H9 (cell line): ENCODE data around the gene ABHD5. TPM values are rescaled to one million over a fixed set of nuclear protein-coding genes. Genes with fewer than 3 reads are reported as not detected.
A peak's percentile ranks its signal among the peaks of the same experiment; 100 is the strongest.

Experiments
- DNase-seq: peaks from one replicate; pipeline ENCODE4 v3.0.0-alpha.2; 2017
- H2AFZ ChIP-seq: one replicate; pipeline ENCODE4 v1.6.1; 2013; ENCODE audit warnings: mild to moderate bottlenecking, low read length, control low read depth, moderate library complexity
- H2AK5ac ChIP-seq: 2 replicates; pipeline ENCODE4 v1.6.1; 2013; ENCODE audit warnings: low read length, control low read depth, mixed read lengths; ENCODE audit not compliant: insufficient read length
- H2BK120ac ChIP-seq: one replicate; pipeline ENCODE4 v1.6.1; 2013; ENCODE audit warnings: low read depth, mild to moderate bottlenecking, low read length, control low read depth, inconsistent platforms; ENCODE audit not compliant: poor library complexity, severe bottlenecking
- H2BK12ac ChIP-seq: 2 replicates; pipeline ENCODE4 v1.6.1; 2013; ENCODE audit warnings: low read length, control low read depth, mixed read lengths, low read depth; ENCODE audit not compliant: insufficient read length
- H2BK15ac ChIP-seq: 2 replicates; pipeline ENCODE4 v1.6.1; 2013; ENCODE audit warnings: low read depth, low read length, control low read depth
- H2BK20ac ChIP-seq: one replicate; pipeline ENCODE4 v1.6.1; 2013; ENCODE audit warnings: low read depth, mild to moderate bottlenecking, low read length, control low read depth, inconsistent platforms; ENCODE audit not compliant: poor library complexity, severe bottlenecking
- H2BK5ac ChIP-seq: 2 replicates; pipeline ENCODE4 v1.6.1; 2013; ENCODE audit warnings: low read length, control low read depth, mixed read lengths; ENCODE audit not compliant: insufficient read length
- H3K14ac ChIP-seq: 2 replicates; pipeline ENCODE4 v1.6.1; 2013; ENCODE audit warnings: low read length, control low read depth; ENCODE audit not compliant: insufficient read depth
- H3K18ac ChIP-seq: 2 replicates; pipeline ENCODE4 v1.6.1; 2013; ENCODE audit warnings: low read depth, mild to moderate bottlenecking, mixed read lengths, low read length, control low read depth; ENCODE audit not compliant: insufficient read length
- H3K23ac ChIP-seq: 2 replicates; pipeline ENCODE4 v1.6.1; 2013; ENCODE audit warnings: low read length, control low read depth, mixed read lengths, low read depth; ENCODE audit not compliant: insufficient read length
- H3K23me2 ChIP-seq: 2 replicates; pipeline ENCODE4 v1.6.1; 2013; ENCODE audit warnings: low read depth, mild to moderate bottlenecking, mixed read lengths, low read length, control low read depth; ENCODE audit not compliant: insufficient read length, poor library complexity, severe bottlenecking
- H3K27ac ChIP-seq: 2 replicates; pipeline ENCODE4 v1.5.1; 2013; ENCODE audit warnings: low read length, control low read depth, mixed read lengths, low read depth; ENCODE audit not compliant: insufficient read length
- H3K27me3 ChIP-seq: 2 replicates; pipeline ENCODE4 v1.6.1; 2013; ENCODE audit warnings: low read length, control low read depth, inconsistent platforms; ENCODE audit not compliant: insufficient read depth
- H3K4ac ChIP-seq: 2 replicates; pipeline ENCODE4 v1.6.1; 2013; ENCODE audit warnings: low read depth, mild to moderate bottlenecking, control low read depth, inconsistent platforms, low read length, moderate library complexity
- H3K4me1 ChIP-seq: 2 replicates; pipeline ENCODE4 v1.6.1; 2013; ENCODE audit warnings: low read length, control low read depth, inconsistent platforms; ENCODE audit not compliant: insufficient read depth
- H3K4me2 ChIP-seq: 2 replicates; pipeline ENCODE4 v1.6.1; 2013; ENCODE audit warnings: low read length, control low read depth, mixed read lengths; ENCODE audit not compliant: insufficient read length, insufficient read depth
- H3K56ac ChIP-seq: 2 replicates; pipeline ENCODE4 v1.6.1; 2013; ENCODE audit warnings: low read depth, mild to moderate bottlenecking, mixed read lengths, low read length, control low read depth; ENCODE audit not compliant: insufficient read length
- H3K79me1 ChIP-seq: 2 replicates; pipeline ENCODE4 v1.6.1; 2013; ENCODE audit warnings: low read depth, mild to moderate bottlenecking, moderate library complexity, low read length, control low read depth, inconsistent platforms; ENCODE audit not compliant: insufficient read depth, poor library complexity, severe bottlenecking
- H3K79me2 ChIP-seq: 2 replicates; pipeline ENCODE4 v1.6.1; 2013; ENCODE audit warnings: low read length, control low read depth, inconsistent platforms; ENCODE audit not compliant: insufficient read depth
- H3K9ac ChIP-seq: 2 replicates; pipeline ENCODE4 v1.6.1; 2013; ENCODE audit warnings: low read length, control low read depth, mixed read lengths; ENCODE audit not compliant: insufficient read length; ENCODE audit errors: extremely low read depth
- H3K9me3 ChIP-seq: one replicate; pipeline ENCODE4 v1.6.1; 2013; ENCODE audit warnings: low read depth, low read length, inconsistent platforms; ENCODE audit not compliant: control insufficient read depth
- H3T11ph ChIP-seq: one replicate; pipeline ENCODE4 v1.6.1; 2013; ENCODE audit warnings: mild to moderate bottlenecking, low read length, control low read depth, inconsistent platforms
- H4K20me1 ChIP-seq: one replicate; pipeline ENCODE4 v1.6.1; 2013; ENCODE audit not compliant: control insufficient read depth, insufficient read length, insufficient read depth
- H4K5ac ChIP-seq: 2 replicates; pipeline ENCODE4 v1.6.1; 2013; ENCODE audit warnings: low read depth, mild to moderate bottlenecking, mixed read lengths, low read length, control low read depth; ENCODE audit not compliant: insufficient read length
- H4K8ac ChIP-seq: replicated peaks from 2 replicates; pipeline ENCODE4 v1.6.1; 2013; ENCODE audit warnings: low read length, control low read depth, mixed read lengths, low read depth; ENCODE audit not compliant: insufficient read length
- H4K91ac ChIP-seq: 2 replicates; pipeline ENCODE4 v1.6.1; 2013; ENCODE audit warnings: low read depth, mild to moderate bottlenecking, moderate library complexity, mixed read lengths, low read length, control low read depth; ENCODE audit not compliant: insufficient read length
- H3K27ac Mint-ChIP-seq, 3 experiments: 2 replicates in 2 of 3; 3 replicates in 1 of 3; pipeline ENCODE4 v1.8.0; 2020 to 2021; ENCODE audit warnings: mixed read lengths in 3 of 3, mild to moderate bottlenecking in 1 of 3, moderate library complexity in 1 of 3
- H3K27me3 Mint-ChIP-seq: 2 replicates; pipeline ENCODE4 v1.8.0; 2021; ENCODE audit warnings: low read depth, mild to moderate bottlenecking, moderate library complexity, mixed read lengths
- H3K36me3 Mint-ChIP-seq, 3 experiments: 2 replicates in 2 of 3; 3 replicates in 1 of 3; pipeline ENCODE4 v1.8.0; 2020 to 2021; ENCODE audit warnings: low read depth in 3 of 3, mixed read lengths in 3 of 3; ENCODE audit not compliant: insufficient read depth in 1 of 3
- H3K4me1 Mint-ChIP-seq, 2 experiments: 2 replicates each; pipeline ENCODE4 v1.8.0; 2020; ENCODE audit warnings: mixed read lengths in 2 of 2
- H3K4me3 Mint-ChIP-seq, 2 experiments: 2 replicates in 1 of 2; 3 replicates in 1 of 2; pipeline ENCODE4 v1.8.0; 2020 to 2021; ENCODE audit warnings: mild to moderate bottlenecking in 2 of 2, mixed read lengths in 2 of 2, moderate library complexity in 1 of 2
- H3K9me3 Mint-ChIP-seq, 2 experiments: 2 replicates in 1 of 2; 3 replicates in 1 of 2; pipeline ENCODE4 v1.8.0; 2020; ENCODE audit warnings: mild to moderate bottlenecking in 2 of 2, mixed read lengths in 2 of 2, moderate library complexity in 1 of 2
- WGBS: extraction: QIAGEN DNeasy Blood & Tissue Kit; methylation state at CpG from one replicate; pipeline ENCODE4 v1.1.7; 2013; ENCODE audit warnings: missing lambda C conversion rate, low lambda C conversion rate, mixed read lengths; ENCODE audit not compliant: insufficient read length; ENCODE audit errors: extremely low coverage; 5-methylcytosine and 5-hydroxymethylcytosine counted together
- total RNA-seq: library from RNA; stranded (reverse); gene quantifications from 2 replicates; pipeline ENCODE4 v1.2.1, GENCODE V29; 2021
- TF ChIP-seq, protein P1 (sequence below): fragments of 200-600 bp; sonication (generic); conservative IDR thresholded peaks from 3 replicates; pipeline ENCODE4 v1.8.0; 2021; ENCODE audit warnings: antibody characterized with exemption, mild to moderate bottlenecking

The ABHD5 gene
- total RNA-seq, 1 experiment from 2014 or later = 13.1 TPM

DNA sequence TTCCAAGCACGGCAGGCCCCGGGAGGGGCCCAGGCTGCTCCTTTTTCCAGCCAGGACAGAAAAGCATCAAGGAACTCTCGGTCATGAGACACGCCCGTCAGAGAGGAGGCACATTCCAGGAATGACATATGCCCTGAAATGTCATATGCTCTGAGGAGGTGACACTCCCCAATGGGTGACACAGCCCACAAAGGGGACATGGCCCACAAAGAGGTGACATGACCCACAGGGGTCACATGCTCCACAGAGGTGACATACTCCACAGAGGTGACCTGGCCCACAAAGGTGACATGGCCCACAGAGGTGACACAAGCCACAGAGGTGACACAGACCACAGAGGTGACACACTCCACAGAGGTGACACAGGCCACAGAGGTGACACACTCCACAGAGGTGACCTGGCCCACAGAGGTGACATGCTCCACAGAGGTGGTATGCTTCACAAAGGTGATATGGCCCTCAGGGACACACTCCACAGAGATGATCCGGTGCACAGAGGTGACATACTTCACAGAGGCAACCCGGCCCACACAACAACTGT, 79.2 kb downstream of the ABHD5 start:
- no peak overlapping the region for H4K91ac ChIP-seq
- no peak overlapping the region for H2AK5ac ChIP-seq
- TF ChIP-seq, protein P1, sequence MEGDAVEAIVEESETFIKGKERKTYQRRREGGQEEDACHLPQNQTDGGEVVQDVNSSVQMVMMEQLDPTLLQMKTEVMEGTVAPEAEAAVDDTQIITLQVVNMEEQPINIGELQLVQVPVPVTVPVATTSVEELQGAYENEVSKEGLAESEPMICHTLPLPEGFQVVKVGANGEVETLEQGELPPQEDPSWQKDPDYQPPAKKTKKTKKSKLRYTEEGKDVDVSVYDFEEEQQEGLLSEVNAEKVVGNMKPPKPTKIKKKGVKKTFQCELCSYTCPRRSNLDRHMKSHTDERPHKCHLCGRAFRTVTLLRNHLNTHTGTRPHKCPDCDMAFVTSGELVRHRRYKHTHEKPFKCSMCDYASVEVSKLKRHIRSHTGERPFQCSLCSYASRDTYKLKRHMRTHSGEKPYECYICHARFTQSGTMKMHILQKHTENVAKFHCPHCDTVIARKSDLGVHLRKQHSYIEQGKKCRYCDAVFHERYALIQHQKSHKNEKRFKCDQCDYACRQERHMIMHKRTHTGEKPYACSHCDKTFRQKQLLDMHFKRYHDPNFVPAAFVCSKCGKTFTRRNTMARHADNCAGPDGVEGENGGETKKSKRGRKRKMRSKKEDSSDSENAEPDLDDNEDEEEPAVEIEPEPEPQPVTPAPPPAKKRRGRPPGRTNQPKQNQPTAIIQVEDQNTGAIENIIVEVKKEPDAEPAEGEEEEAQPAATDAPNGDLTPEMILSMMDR = no peak
- no peak overlapping the region for H2BK120ac ChIP-seq
- H3K4me1 ChIP-seq = no peaks in the 10 kb centered on the region
- H3K56ac ChIP-seq = no peak overlapping the region
- no peaks in the 10 kb centered on the region for H3K79me2 ChIP-seq
- H3K27me3 ChIP-seq = no peaks in the 10 kb centered on the region
- no peak overlapping the region for H4K5ac ChIP-seq
- Mint-ChIP-seq H3K27ac (no peak overlapping the region), H3K9me3 (no peaks in the 10 kb centered on the region), H3K4me3 (peak overlapping the region in 1 of 2 experiments; percentile 47; a peak in 1 of 5 replicates), H3K4me1 (peaks cover 14 to 20% of the 10 kb centered on the region in 2 experiments), H3K27me3 (peaks cover 18% of the 10 kb centered on the region), H3K36me3 (no peaks in the 10 kb centered on the region)
- H3K9me3 ChIP-seq = no peaks in the 10 kb centered on the region
- no peak overlapping the region for H2BK5ac ChIP-seq
- H2BK12ac ChIP-seq = no peak overlapping the region
- H3K14ac ChIP-seq = no peak overlapping the region
- no peak overlapping the region for H3T11ph ChIP-seq
- no peak overlapping the region for H2BK20ac ChIP-seq
- H3K27ac ChIP-seq = no peak overlapping the region
- no peaks in the 10 kb centered on the region for H3K79me1 ChIP-seq
- no peak overlapping the region for H2BK15ac ChIP-seq
- no peaks in the 10 kb centered on the region for H4K20me1 ChIP-seq
- no peak overlapping the region for H3K23ac ChIP-seq
- no CpG with 5 or more reads among the region's 7 CpGs for WGBS
- no peak overlapping the region for H3K9ac ChIP-seq
- no peaks in the 10 kb centered on the region for H3K23me2 ChIP-seq
- no peak overlapping the region for H4K8ac ChIP-seq
- no peak overlapping the region for H3K4me2 ChIP-seq
- H3K18ac ChIP-seq = no peak overlapping the region
- H3K4ac ChIP-seq = no peak overlapping the region
- DNase-seq = no peak
- H2AFZ ChIP-seq = no peak overlapping the region
